Endothelial cell of umbilical vein (primary cell): ENCODE results near the gene SLC25A43. TPM values are rescaled to one million over a fixed set of nuclear protein-coding genes. Genes with fewer than 3 reads are reported as not detected.

Experiments
- Bru-seq: library from RNA; stranded (reverse); fragments of 400-500 nt; gene quantifications from one replicate; lab custom pipeline; 2021; lab: Mats Ljungman, UMichigan
- BruChase-seq, 2 experiments: library from RNA; stranded (reverse); fragments of 400-500 nt; gene quantifications; one replicate each; lab custom pipeline; 2021; lab: Mats Ljungman, UMichigan
- BruUV-seq: library from RNA; stranded (reverse); fragments of 400-500 nt; replicated peaks from 2 replicates; lab custom pipeline; 2021; lab: Mats Ljungman, UMichigan
- CTCF ChIA-PET: fragments of 300-600, 350-600 bp; sonication (Branson Sonifier 250); formaldehyde crosslinking; loops from one replicate; lab custom pipeline; 2021; ENCODE audit warnings: antibody characterized with exemption, inconsistent platforms; lab: Charles Lee
- POLR2A ChIA-PET: fragments of 300-600, 350-600 bp; sonication (Branson Sonifier 250); formaldehyde crosslinking; loops from one replicate; lab custom pipeline; 2021; ENCODE audit warnings: antibody characterized with exemption, inconsistent platforms; lab: Charles Lee
- DNase-seq: peaks from one replicate; pipeline ENCODE4 v3.0.0-alpha.2; 2011; ENCODE audit warnings: low read depth, low spot score
- FAIRE-seq: peaks from 2 replicates; lab custom pipeline; 2011; peaks lifted over from hg19 to GRCh38; lab: Jason Lieb, UNC
- H2AFZ ChIP-seq: 2 replicates; pipeline ENCODE4 v1.6.0; 2012; ENCODE audit warnings: low read depth, low read length, control low read depth, inconsistent platforms
- H3K27ac ChIP-seq: 2 replicates; pipeline ENCODE4 v1.5.1; 2011; ENCODE audit warnings: low read depth, mild to moderate bottlenecking, control low read depth, low read length, moderate library complexity; ENCODE audit not compliant: insufficient read depth
- H3K27me3 ChIP-seq, 2 experiments: 2 replicates each; pipeline versions ENCODE4 v1.6.0 to v1.6.1; 2011; ENCODE audit warnings: low read length in 2 of 2, mixed read lengths in 1 of 2; ENCODE audit not compliant: control insufficient read depth in 2 of 2, insufficient read depth in 2 of 2
- H3K36me3 ChIP-seq, 2 experiments: 2 replicates in 1 of 2; 3 replicates in 1 of 2; pipeline ENCODE4 v1.5.1; 2011; ENCODE audit warnings: low read length in 2 of 2, mild to moderate bottlenecking in 1 of 2, moderate library complexity in 1 of 2; ENCODE audit not compliant: control insufficient read depth in 2 of 2, insufficient read depth in 2 of 2; ENCODE audit errors: extremely low read depth in 1 of 2
- H3K4me1 ChIP-seq: 3 replicates; pipeline ENCODE4 v1.5.1; 2011; ENCODE audit warnings: mild to moderate bottlenecking, low read length; ENCODE audit not compliant: control insufficient read depth, insufficient read depth; ENCODE audit errors: extremely low read depth
- H3K4me2 ChIP-seq: 2 replicates; pipeline ENCODE4 v1.6.1; 2011; ENCODE audit warnings: low read length, control low read depth, mixed read lengths; ENCODE audit not compliant: insufficient read depth
- H3K4me3 ChIP-seq, 3 experiments: fragments of 200-600 bp in 1 of 3; sonication (generic), shearing (Covaris generic) in 1 of 3; replicated peaks in 1 of 3; 2 replicates each; pipeline ENCODE4 v1.5.1; 2011 to 2016; ENCODE audit warnings: control low read depth in 3 of 3, low read length in 3 of 3, mild to moderate bottlenecking in 2 of 3, inconsistent platforms in 1 of 3, low read depth in 1 of 3, moderate library complexity in 1 of 3; ENCODE audit not compliant: insufficient read depth in 1 of 3
- H3K79me2 ChIP-seq: 2 replicates; pipeline ENCODE4 v1.6.0; 2012; ENCODE audit warnings: low read length, inconsistent platforms; ENCODE audit not compliant: control insufficient read depth, insufficient read depth
- H3K9ac ChIP-seq: replicated peaks from 2 replicates; pipeline ENCODE3; 2011; ENCODE audit warnings: low read length, control low read depth; ENCODE audit not compliant: insufficient read depth; ENCODE audit errors: extremely low read depth
- H3K9me1 ChIP-seq: replicated peaks from 3 replicates; pipeline ENCODE4 v1.6.0; 2011; ENCODE audit warnings: mild to moderate bottlenecking, low read length; ENCODE audit not compliant: control insufficient read depth, insufficient read depth; ENCODE audit errors: extremely low read depth
- H3K9me3 ChIP-seq: replicated peaks from 2 replicates; pipeline ENCODE4 v1.5.1; 2012; ENCODE audit warnings: low read length, inconsistent platforms; ENCODE audit not compliant: control insufficient read depth, insufficient read depth
- H4K20me1 ChIP-seq: replicated peaks from 2 replicates; pipeline ENCODE3; 2011; ENCODE audit warnings: mild to moderate bottlenecking, low read length; ENCODE audit not compliant: control insufficient read depth, insufficient read depth; ENCODE audit errors: extremely low read depth
- MYC ChIP-seq: IDR thresholded peaks from one replicate; pipeline ENCODE4 v1.6.1; 2011; ENCODE audit warnings: mild to moderate bottlenecking, low read depth, low read length
- POLR2A ChIP-seq: IDR thresholded peaks from 2 replicates; pipeline ENCODE4 v1.6.1; 2012; ENCODE audit warnings: low read depth, mild to moderate bottlenecking, control low read depth, low read length
- POLR2AphosphoS5 ChIP-seq: IDR thresholded peaks from 2 replicates; pipeline ENCODE4 v1.6.1; 2012; ENCODE audit warnings: low read depth, mild to moderate bottlenecking, control low read depth, low read length, moderate library complexity; ENCODE audit not compliant: insufficient read depth
- dilution Hi-C: fragments of 300-500 bp; cut with MboI; formaldehyde crosslinking; loops from one replicate; pipeline ENCODE4 v1.15.0; 2019; ENCODE audit warnings: low sequenced_read_pairs; ENCODE audit not compliant: extremely low pct_ligation_motif_present
- intact Hi-C: fragments of 100-400 bp; cut with micrococcal nuclease; formaldehyde crosslinking; loops from one replicate; pipeline ENCODE4 v1.10.0; 2022
- long read RNA-seq: library from polyadenylated mRNA; stranded (forward); transcript quantifications from one replicate; pipeline ENCODE4 v2.0.0, GENCODE V29; 2021
- polyA minus RNA-seq, 3 experiments: library from RNA; depleted of rRNA, polyadenylated mRNA; stranded (reverse); fragments of >200 nt; gene quantifications; 1 replicate in 1 of 3; 2 replicates in 2 of 3; pipeline ENCODE4 v1.2.3, GENCODE V29; 2011
- polyA plus RNA-seq, 4 experiments: library from polyadenylated mRNA; depleted of rRNA in 3 of 4; stranded (reverse) in 3 of 4; unstranded in 1 of 4; fragments of >200 nt; gene quantifications; 2 replicates each; pipeline versions ENCODE4 v1.2.1 to v1.2.3, GENCODE V29; 2011 to 2012; ENCODE audit warnings: missing spikeins in 1 of 4
- total RNA-seq: library from RNA; stranded (reverse); gene quantifications from 2 replicates; pipeline ENCODE4 v1.2.3, GENCODE V29; 2021
- TF ChIP-seq, protein P1 (sequence below): IDR thresholded peaks from 2 replicates; pipeline ENCODE4 v1.6.1; 2011; ENCODE audit not compliant: insufficient read depth, insufficient read length

SLC25A43 gene
- total RNA-seq, result 6.7 and 11.5 TPM in 2 replicates
- polyA plus RNA-seq, result 7.0 and 7.2 TPM in 2 replicates
- polyA plus RNA-seq (2011; cell fraction: cytosol; rRNA removed), result 7.1 and 7.9 TPM in 2 replicates
- 5.6 and 5.9 TPM in 2 replicates for polyA plus RNA-seq (2011; cell fraction: nucleus; rRNA removed)
- 12.0 and 12.5 TPM in 2 replicates for polyA plus RNA-seq (2012)
- 5.0 and 7.0 TPM in 2 replicates for polyA minus RNA-seq
- polyA minus RNA-seq (2011; cell fraction: cytosol; rRNA and poly(A)+ RNA removed), result 4.9 TPM
- polyA minus RNA-seq (2011; cell fraction: nucleus; rRNA and poly(A)+ RNA removed), result 4.2 and 5.5 TPM in 2 replicates
- percentile 60 among the genes with signal in this experiment for Bru-seq, nascent RNA
- BruChase-seq, experiment 1, labeled RNA remaining after a 6-hour chase, result percentile 52 among the genes with signal in this experiment
- BruChase-seq, experiment 2, labeled RNA remaining after a 2-hour chase, result percentile 60 among the genes with signal in this experiment
- long read RNA-seq, transcript SLC25A43-201 (5 exons, 2,783 nt), result major isoform, 5 of 14 reads
- long read RNA-seq, partial matches to known transcripts, result 0 of 14 reads
- long read RNA-seq, other reads (novel, unspliced or antisense), result 9 of 14 reads

GRCh38 chrX:119398974-119399771 lies at the start of gene SLC25A43:
TSS of gene SLC25A43 (plus strand) at chrX:119399336. CDS start at chrX:119399404, 68 bp downstream.
- Histone ChIP-seq H3K9me1 (no peaks in the 10 kb centered on the region), H3K79me2 (no peaks in the 10 kb centered on the region), H4K20me1 (no peaks in the 10 kb centered on the region), H3K4me3 (peak within 1 kb of the TSS; percentile 39 to 70 (median 60)), H3K4me2 (peak within 1 kb of the TSS; percentile 56), H3K9ac (peak within 1 kb of the TSS; percentile 37), H3K27ac (no peak within 1 kb of the TSS), H2AFZ (peak within 1 kb of the TSS; percentile 80), H3K27me3 (no peaks in the 10 kb centered on the region), H3K9me3 (no peaks in the 10 kb centered on the region), H3K36me3 (no peaks in the 10 kb centered on the region), H3K4me1 (peaks cover 9% of the 10 kb centered on the region)
- ChIA-PET POLR2A (no interaction called here), CTCF (interaction anchor here (0.7 kb wide), 1 partner anchor 68 kb away, joined by 3 read pairs; no protein-coding TSS in a partner anchor)
- FAIRE-seq (peak; percentile 61), DNase-seq (peak; percentile 31)
- no TSS peak for BruUV-seq
- intact Hi-C loops, result loop anchor here (1.0 kb wide), 1 partner anchor 69 kb away; the partner anchor contains the start of gene SLC25A5
- TF ChIP-seq POLR2A, result peak; percentile 11
- TF ChIP-seq MYC, result no peak
- TF ChIP-seq, protein P1, sequence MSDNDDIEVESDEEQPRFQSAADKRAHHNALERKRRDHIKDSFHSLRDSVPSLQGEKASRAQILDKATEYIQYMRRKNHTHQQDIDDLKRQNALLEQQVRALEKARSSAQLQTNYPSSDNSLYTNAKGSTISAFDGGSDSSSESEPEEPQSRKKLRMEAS, result no peak
- TF ChIP-seq POLR2AphosphoS5, result peak; percentile 39
- dilution Hi-C loops, result no loop called here
